Mucosa of rectum (tissue), 2 donors: ENCODE data around the gene SLC16A9.
"Not testable (repeated sequence)": the region's sequence is repeated elsewhere in the genome, so short reads cannot be mapped to it uniquely, and the experiment has no call there.

Experiments used
- H3K27ac ChIP-seq, 2 donors: one replicate each; pipeline ENCODE4 v1.7.0; 2013; ENCODE audit warnings: inconsistent platforms in 2 of 2, low read depth in 2 of 2, low read length in 2 of 2
- H3K27me3 ChIP-seq, 2 donors: one replicate each; pipeline ENCODE4 v1.7.0; 2013; ENCODE audit warnings: low read length in 2 of 2; ENCODE audit not compliant: control insufficient read depth in 2 of 2, insufficient read depth in 2 of 2
- H3K36me3 ChIP-seq, 2 donors: one replicate each; pipeline ENCODE4 v1.7.0; 2013; ENCODE audit warnings: low read length in 2 of 2; ENCODE audit not compliant: control insufficient read depth in 2 of 2, insufficient read depth in 2 of 2
- H3K4me1 ChIP-seq, 2 donors: one replicate each; pipeline ENCODE4 v1.7.0; 2013; ENCODE audit warnings: low read length in 2 of 2, mild to moderate bottlenecking in 1 of 2; ENCODE audit not compliant: control insufficient read depth in 2 of 2, insufficient read depth in 2 of 2
- H3K4me3 ChIP-seq, 2 donors: one replicate each; pipeline ENCODE4 v1.7.0; 2013; ENCODE audit warnings: low read length in 2 of 2
- H3K9ac ChIP-seq, 2 donors: one replicate each; pipeline ENCODE4 v1.7.0; 2013; ENCODE audit warnings: low read length in 2 of 2, low read depth in 1 of 2, mild to moderate bottlenecking in 1 of 2
- H3K9me3 ChIP-seq, 2 donors: one replicate each; pipeline ENCODE4 v1.7.0; 2013; ENCODE audit warnings: low read length in 2 of 2; ENCODE audit not compliant: control insufficient read depth in 2 of 2
- donor health status: healthy.
- donor health status: Normal muscosa, but diverticular disease.

SLC16A9 gene

DNA sequence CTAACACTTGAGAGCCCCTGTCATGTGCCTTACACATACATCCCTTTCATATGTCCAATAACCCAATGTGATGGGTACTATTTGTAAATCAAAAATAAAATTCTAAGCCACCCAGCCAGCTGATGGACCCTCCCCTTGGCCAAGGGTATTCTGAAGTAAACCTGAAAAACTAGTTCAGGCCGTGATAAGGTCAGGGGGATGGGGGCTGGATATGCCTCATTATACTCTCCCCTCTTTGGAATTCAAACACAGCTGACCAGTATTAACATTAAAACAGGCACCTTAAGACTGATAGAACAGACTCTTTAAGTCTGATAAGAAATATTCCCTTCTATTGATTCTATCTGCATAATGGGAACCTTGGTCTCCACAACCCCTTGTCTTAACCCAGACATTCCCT lies 51.9 kb downstream of the SLC16A9 start:
- no peaks in the 10 kb centered on the region for H3K9me3 ChIP-seq
- H3K4me1 ChIP-seq: no peaks in the 10 kb centered on the region
- H3K9ac ChIP-seq: no peak overlapping the region
- peaks cover 0 to 3% of the 10 kb centered on the region in 2 donors for H3K36me3 ChIP-seq
- no peak overlapping the region for H3K4me3 ChIP-seq
- no peaks in the 10 kb centered on the region for H3K27me3 ChIP-seq
- no peak overlapping the region for H3K27ac ChIP-seq

GRCh38 chr10:59655309-59655708 lies 54.3 kb downstream of the SLC16A9 start:
- peaks cover 0 to 5% of the 10 kb centered on the region in 2 donors for H3K36me3 ChIP-seq
- no peak overlapping the region for H3K4me3 ChIP-seq
- no peak overlapping the region for H3K27ac ChIP-seq
- no peaks in the 10 kb centered on the region for H3K4me1 ChIP-seq
- H3K9me3 ChIP-seq: no peaks in the 10 kb centered on the region
- H3K27me3 ChIP-seq: no peaks in the 10 kb centered on the region
- no peak overlapping the region for H3K9ac ChIP-seq

DNA sequence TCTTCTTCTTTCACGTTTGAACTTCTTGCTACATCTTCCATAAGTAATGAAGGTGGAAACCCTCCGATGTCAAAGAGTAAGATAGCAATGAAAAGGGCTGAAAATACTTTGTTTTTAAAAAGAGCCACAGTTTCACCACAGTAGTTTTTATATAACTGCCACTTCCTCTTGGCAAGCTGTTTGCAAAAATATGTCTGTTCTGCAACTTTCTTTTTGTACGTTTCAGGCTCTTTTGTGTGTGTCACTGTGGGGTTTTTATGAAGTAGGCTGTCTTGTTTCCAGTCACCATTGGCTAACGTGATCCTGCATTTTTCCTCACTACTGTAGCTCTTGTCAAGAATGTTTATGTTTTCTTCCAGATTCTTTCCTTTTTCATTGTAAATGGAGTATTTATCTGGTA lies 55.6 kb downstream of the SLC16A9 start:
- H3K36me3 ChIP-seq: peaks cover 0 to 5% of the 10 kb centered on the region in 2 donors
- H3K9ac ChIP-seq: no peak overlapping the region
- H3K4me1 ChIP-seq: no peaks in the 10 kb centered on the region
- H3K27ac ChIP-seq: no peak overlapping the region
- no peaks in the 10 kb centered on the region for H3K27me3 ChIP-seq
- no peak overlapping the region for H3K4me3 ChIP-seq
- no peaks in the 10 kb centered on the region for H3K9me3 ChIP-seq

- Histone ChIP-seq H3K27ac (no peak overlapping the region), H3K4me3 (no peak overlapping the region), H3K4me1 (no peaks in the 10 kb centered on the region), H3K27me3 (no peaks in the 10 kb centered on the region), H3K36me3 (peaks cover 0 to 5% of the 10 kb centered on the region in 2 donors), H3K9me3 (no peaks in the 10 kb centered on the region), H3K9ac (no peak overlapping the region)
These were observed 57.7 kb downstream of the SLC16A9 start for GRCh38 chr10:59651902-59652301.

- Histone ChIP-seq H3K27me3 (no peaks in the 10 kb centered on the region), H3K36me3 (peaks cover 0 to 5% of the 10 kb centered on the region in 2 donors), H3K27ac (no peak overlapping the region), H3K9me3 (peaks cover 0 to 2% of the 10 kb centered on the region in 2 donors), H3K4me1 (no peaks in the 10 kb centered on the region), H3K9ac (no peak overlapping the region), H3K4me3 (no peak overlapping the region)
These were observed 59.9 kb downstream of the SLC16A9 start for GRCh38 chr10:59649606-59650346.

DNA sequence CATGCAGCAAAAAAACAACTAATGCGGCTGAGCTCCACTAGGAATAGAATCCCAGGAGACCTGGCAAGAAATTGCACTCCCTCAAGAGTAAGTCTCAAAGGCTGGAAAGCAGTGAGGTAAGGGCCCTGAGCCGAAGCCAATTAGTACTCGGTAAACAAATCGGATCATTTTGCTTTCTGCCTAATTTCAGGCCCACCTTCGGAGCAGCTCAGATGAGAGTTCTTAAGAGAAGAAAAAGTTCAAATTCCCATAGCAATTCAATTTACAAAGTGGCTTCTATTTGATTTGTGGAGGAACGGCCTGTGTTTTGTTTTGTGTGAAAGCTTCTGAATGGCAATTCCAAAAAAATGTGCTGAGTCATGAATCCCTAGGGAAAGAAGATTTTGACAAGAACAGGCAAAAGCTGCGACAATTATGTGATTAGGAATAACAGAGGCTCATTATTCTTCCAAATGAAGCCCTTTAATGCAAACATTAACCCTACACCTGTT lies 60.9 kb downstream of the SLC16A9 start:
- Histone ChIP-seq H3K4me3 (no peak overlapping the region), H3K9ac (no peak overlapping the region), H3K27me3 (no peaks in the 10 kb centered on the region), H3K9me3 (peaks cover 0 to 2% of the 10 kb centered on the region in 2 donors), H3K27ac (no peak overlapping the region), H3K4me1 (no peaks in the 10 kb centered on the region), H3K36me3 (peaks cover 0 to 5% of the 10 kb centered on the region in 2 donors)

GRCh38 chr10:59644841-59645240 lies 64.8 kb downstream of the SLC16A9 start:
- no peak overlapping the region for H3K4me3 ChIP-seq
- H3K27ac ChIP-seq: no peak overlapping the region
- H3K36me3 ChIP-seq: no peaks in the 10 kb centered on the region
- H3K27me3 ChIP-seq: no peaks in the 10 kb centered on the region
- no peaks in the 10 kb centered on the region for H3K4me1 ChIP-seq
- peaks cover 0 to 2% of the 10 kb centered on the region in 2 donors for H3K9me3 ChIP-seq
- H3K9ac ChIP-seq: no peak overlapping the region

DNA sequence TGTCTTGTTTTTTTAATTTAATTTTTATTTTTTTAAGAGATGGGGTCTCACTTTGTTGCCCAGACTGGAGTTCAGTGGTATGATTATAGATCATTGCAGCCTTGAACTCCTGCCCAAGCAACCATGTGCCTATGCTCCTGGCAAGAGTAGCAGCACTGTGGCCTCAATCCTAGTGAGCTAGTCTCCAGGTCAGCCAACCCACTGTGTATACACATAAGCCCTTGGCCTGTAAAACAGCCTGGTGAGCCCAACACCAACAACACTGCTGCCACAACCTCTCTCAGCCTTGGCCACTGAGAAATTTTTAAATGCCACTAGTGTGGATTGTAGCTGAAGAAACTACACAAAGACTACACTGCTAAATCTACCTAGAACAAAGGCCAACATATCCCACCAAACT lies 68.0 kb downstream of the SLC16A9 start:
- H3K9ac ChIP-seq, H3K9me3 ChIP-seq, H3K36me3 ChIP-seq: not testable (repeated sequence)

GRCh38 chr10:59635502-59636290 lies 74.0 kb downstream of the SLC16A9 start:
- Histone ChIP-seq H3K9me3 (no peaks in the 10 kb centered on the region), H3K36me3 (no peaks in the 10 kb centered on the region), H3K4me3 (no peak overlapping the region), H3K27ac (no peak overlapping the region), H3K27me3 (no peaks in the 10 kb centered on the region), H3K4me1 (no peaks in the 10 kb centered on the region), H3K9ac (no peak overlapping the region)

More for the DNA sequence above, 68.0 kb downstream of the SLC16A9 start:
- not testable (repeated sequence) for H3K27ac ChIP-seq, H3K27me3 ChIP-seq, H3K4me3 ChIP-seq, H3K4me1 ChIP-seq

GRCh38 chr10:59634102-59634501 lies 75.5 kb downstream of the SLC16A9 start:
- Histone ChIP-seq H3K4me3 (no peak overlapping the region), H3K4me1 (no peaks in the 10 kb centered on the region), H3K36me3 (no peaks in the 10 kb centered on the region), H3K9me3 (no peaks in the 10 kb centered on the region), H3K27me3 (no peaks in the 10 kb centered on the region), H3K9ac (no peak overlapping the region), H3K27ac (no peak overlapping the region)
